GM12891 (cell line): ENCODE measurements around the gene SMG6. TPM values are rescaled to one million over a fixed set of nuclear protein-coding genes. Genes with fewer than 3 reads are reported as not detected.
A peak's percentile ranks its signal among the peaks of the same experiment; 100 is the strongest.

ENCODE experiments used
- DNase-seq: peaks from one replicate; pipeline ENCODE4 v3.0.0; 2011; ENCODE audit warnings: low spot score; ENCODE audit not compliant: insufficient read length
- FAIRE-seq: peaks from 2 replicates; lab custom pipeline; 2011; peaks lifted over from hg19 to GRCh38; lab: Jason Lieb, UNC
- PAX5 ChIP-seq: IDR thresholded peaks from 2 replicates; pipeline ENCODE4 v1.6.1; 2011; ENCODE audit warnings: low read length, moderate library complexity, mild to moderate bottlenecking; ENCODE audit not compliant: insufficient read depth, severe bottlenecking
- POLR2A ChIP-seq: IDR thresholded peaks from 2 replicates; pipeline ENCODE4 v1.6.1; 2011; ENCODE audit warnings: low read depth, low read length, control low read depth
- POLR2AphosphoS5 ChIP-seq: IDR thresholded peaks from 2 replicates; pipeline ENCODE4 v1.6.1; 2011; ENCODE audit warnings: low read depth, low read length, control low read depth
- POU2F2 ChIP-seq: IDR thresholded peaks from 2 replicates; pipeline ENCODE4 v1.6.1; 2011; ENCODE audit warnings: low read depth, mild to moderate bottlenecking, control low read depth, low read length, moderate library complexity
- SPI1 ChIP-seq: IDR thresholded peaks from 2 replicates; pipeline ENCODE4 v1.6.1; 2011; ENCODE audit warnings: low read depth, low read length, control low read depth
- TAF1 ChIP-seq: IDR thresholded peaks from 2 replicates; pipeline ENCODE4 v1.6.1; 2011; ENCODE audit warnings: low read depth, low read length, control low read depth
- polyA plus RNA-seq: library from polyadenylated mRNA; unstranded; fragments of >200 nt; gene quantifications from one replicate; pipeline ENCODE4 v1.2.1, GENCODE V29; 2012; ENCODE audit warnings: low read depth, missing spikeins, inconsistent platforms; ENCODE audit not compliant: missing spikeins

SMG6 gene
- 26.3 TPM for polyA plus RNA-seq

DNA sequence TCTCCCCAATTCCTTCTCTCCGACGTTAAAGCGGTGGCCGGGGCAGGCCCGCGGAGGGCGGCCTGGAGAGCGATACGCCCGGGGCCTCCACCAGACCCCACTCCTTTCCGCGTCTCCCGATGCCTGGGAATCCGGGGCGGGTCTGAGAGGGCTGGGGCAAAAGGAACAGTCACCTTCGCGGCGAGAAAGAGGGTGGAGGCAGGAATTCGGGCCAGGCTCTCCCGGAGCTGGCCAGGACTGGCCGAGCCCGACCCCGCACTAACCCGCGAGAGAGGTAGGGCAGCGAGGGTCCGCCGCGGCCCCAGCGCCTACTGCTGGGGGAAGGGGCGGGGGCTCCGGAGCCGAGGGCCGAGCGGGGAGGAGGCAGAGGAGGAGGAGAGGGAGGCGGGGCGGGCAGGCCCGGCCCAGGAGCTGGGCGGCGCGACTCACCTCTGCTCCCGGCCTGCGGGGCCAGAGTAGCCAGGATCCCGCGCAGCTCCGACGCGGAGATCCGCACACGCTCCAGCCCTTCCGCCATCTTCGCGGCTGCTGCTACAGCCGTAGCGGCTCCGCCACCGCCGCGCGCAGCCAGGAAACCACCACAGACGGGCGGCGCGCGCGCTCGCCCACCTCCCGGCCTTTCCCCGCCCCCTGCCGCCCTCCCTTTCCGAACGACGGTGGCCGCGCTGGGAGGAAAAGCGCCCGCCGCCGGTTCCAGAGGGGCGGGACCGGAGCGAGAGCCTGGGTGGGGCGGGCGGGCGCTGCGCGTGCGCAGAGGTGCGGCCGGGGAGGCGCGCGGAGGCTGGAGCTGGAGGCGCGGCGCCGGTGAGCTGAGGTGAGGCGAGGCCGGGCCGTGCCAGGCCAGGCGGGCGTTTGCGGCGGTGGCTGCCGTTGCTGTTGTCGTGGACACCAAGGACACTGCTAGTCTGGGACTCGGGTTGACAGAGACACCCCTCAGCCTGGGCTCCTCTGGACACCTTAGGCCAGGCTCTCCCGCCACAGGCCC lies at the start of gene SMG6, which contains the start of gene SRR:
TSS of gene SMG6 (minus strand) at position 582 of the 985 bp plus-strand sequence. CDS start at position 517, 65 bp downstream.
TSS of gene SRR (plus strand) at position 747 of the 985 bp plus-strand sequence. CDS start 11,611 bp downstream, outside the sequence.
- FAIRE-seq (peak; percentile 86), DNase-seq (peak; percentile 97)
- TF ChIP-seq POLR2A, result peak; percentile 87
- TF ChIP-seq POU2F2, result peak; percentile 71; the same call in 1 of the 2 replicates
- no peak for TF ChIP-seq SPI1
- peak; percentile 72 for TF ChIP-seq TAF1
- TF ChIP-seq POLR2AphosphoS5, result peak; percentile 90

DNA sequence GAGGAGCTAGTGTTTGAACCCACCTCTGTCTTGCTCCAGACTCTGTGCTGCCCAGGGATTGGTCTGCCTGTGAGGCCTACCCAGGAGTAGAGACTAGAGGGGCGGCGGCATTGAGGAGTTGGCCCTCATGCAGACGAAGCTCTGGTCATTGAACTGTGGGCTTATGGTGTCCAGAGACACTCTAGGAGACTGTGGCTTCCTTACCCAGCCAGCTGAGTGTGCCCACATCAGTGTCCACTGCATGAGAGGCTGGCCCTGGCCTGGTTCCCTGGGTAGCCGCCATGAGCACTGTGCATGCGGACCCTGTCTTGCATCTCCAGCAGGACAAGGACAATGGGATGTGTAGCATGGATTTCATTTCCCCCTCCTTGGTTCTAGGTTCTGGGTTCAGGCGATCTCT lies 47.7 kb upstream of the SMG6 start:
- no peak for DNase-seq
- FAIRE-seq, result no peak
- TF ChIP-seq POLR2A (no peak), POU2F2 (no peak), TAF1 (no peak), POLR2AphosphoS5 (no peak), SPI1 (no peak), PAX5 (no peak)

DNA sequence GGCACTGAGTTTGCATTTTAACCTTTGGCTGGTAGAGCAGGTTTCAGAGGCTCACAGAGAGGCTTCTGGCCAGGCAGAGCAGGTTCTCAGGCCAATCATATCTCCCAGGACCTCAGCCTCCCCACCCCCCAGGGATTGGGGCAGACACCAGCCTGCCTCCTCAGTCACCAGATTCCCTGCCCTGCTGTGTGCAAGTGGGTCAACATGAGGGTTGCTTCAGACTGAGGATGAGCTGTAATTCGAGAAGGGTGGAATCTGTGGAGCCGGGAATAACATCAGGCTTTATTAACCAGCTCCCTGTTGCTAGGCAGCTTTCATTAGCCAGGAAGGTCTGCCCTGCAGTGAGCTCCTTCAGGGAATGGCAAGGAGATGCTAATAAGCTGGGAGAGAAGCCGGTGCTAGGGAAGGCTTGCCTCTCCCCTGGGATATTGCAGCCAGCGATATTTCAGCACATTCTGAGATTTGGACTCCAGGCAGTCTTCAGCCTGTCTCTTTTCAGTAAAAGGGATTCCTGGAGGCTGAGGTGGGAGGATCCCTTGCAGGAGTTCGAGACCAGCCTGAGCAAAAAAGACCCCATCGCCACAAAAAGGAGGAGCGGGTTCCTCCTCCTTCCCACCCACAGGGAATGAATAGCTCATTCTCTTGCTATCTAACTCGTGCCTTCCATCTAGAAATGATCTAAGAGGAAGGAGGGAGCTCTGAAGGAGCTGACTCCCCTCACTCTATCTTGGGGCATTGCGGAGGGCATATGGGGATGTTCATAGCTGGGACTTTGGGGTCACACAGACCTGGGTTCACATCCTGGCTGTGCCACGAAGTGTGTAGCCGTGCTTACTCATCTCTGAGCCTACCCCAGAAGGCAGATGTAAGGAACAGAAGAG lies 44.5 kb upstream of the SMG6 start:
- FAIRE-seq, result peak; percentile 16
- no peak for DNase-seq
- TF ChIP-seq PAX5, result no peak
- no peak for TF ChIP-seq POLR2AphosphoS5
- no peak for TF ChIP-seq TAF1
- no peak for TF ChIP-seq POLR2A
- no peak for TF ChIP-seq POU2F2
- TF ChIP-seq SPI1, result no peak

DNA sequence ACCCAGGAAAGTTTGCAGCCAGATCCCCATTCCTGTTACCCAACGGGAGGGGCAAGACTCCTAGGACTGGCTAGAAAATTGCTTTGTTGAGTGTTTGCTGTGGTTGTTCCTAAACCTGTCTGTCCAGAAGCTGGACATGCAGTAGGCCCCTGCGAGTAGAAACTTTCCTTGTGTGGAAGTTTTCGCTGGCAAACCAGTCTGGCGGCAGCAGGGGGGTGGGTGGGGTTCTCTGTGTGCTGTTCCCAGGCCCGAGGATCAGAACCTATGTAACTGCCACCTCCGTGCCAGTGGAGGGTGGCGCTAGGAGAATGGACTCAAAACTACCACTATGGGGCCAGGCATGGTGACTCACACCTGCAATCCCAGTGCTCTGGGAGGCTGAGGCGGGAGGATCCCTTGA lies 42.9 kb upstream of the SMG6 start:
- TF ChIP-seq TAF1 (no peak), POU2F2 (no peak), PAX5 (no peak), POLR2AphosphoS5 (no peak), POLR2A (no peak), SPI1 (no peak)
- FAIRE-seq, result no peak

DNA sequence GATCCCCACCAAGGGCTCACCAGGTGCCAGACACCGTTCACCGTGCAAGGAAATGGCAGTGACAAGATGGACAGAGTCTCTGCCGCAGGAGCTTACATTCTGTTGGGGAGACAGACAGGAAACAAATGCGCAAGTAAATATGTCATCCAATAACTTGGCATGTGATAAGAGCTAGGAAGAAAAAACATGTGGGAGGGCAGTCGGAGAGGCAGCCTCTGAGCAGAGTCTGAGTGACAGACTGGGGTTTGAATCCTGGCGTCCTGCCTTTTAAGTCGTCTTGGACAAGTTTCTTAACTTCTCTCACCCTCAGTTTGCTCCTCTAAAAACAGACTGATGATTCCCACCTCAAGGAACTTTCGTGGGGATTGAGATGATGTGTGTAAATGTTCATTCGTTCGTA lies 40.9 kb upstream of the SMG6 start:
- no peak for TF ChIP-seq SPI1
- no peak for TF ChIP-seq POU2F2
- no peak for TF ChIP-seq POLR2AphosphoS5
- no peak for TF ChIP-seq TAF1
- FAIRE-seq, result no peak
- no peak for DNase-seq

More for the DNA sequence above, 42.9 kb upstream of the SMG6 start:
- DNase-seq, result no peak

DNA sequence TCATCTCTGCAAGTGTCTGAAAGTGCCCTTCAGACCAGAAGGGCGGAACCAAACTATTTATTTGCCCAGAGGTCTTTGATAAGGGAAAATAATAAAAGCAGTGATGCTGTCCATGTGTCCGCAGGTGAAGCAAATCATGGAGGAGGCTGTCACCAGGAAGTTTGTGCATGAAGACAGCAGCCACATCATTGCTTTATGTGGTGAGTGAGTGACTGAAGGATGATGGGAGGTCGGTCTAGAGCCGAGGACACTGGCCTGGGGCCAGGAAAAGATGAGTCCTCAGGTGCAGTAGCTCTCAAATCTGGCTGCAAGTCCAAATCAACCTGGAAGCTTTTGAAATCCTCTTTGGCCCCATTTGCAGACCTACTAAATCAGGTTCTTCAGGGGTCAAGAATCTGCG lies 39.8 kb upstream of the SMG6 start:
- no peak for FAIRE-seq
- no peak for TF ChIP-seq POLR2A
- TF ChIP-seq PAX5, result no peak
- TF ChIP-seq POLR2AphosphoS5, result no peak
- no peak for TF ChIP-seq POU2F2
- no peak for TF ChIP-seq SPI1
- TF ChIP-seq TAF1, result no peak
- no peak for DNase-seq

DNA sequence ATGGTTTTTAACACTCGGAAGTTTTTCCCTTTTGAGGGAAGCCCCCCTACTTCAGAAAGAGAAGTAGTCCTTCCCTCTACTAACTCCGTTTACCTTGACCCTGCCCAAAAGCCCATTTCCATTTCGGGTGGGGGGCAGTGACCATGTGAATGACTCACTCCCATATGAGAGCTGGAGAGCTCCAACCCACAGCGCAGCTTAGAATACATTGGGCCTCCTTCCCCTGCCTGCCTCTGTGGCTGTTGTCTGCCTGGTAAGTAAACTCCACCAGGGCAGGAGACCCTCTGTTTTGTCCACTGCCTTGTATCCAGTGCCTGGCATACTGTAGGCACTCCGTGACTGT lies 34.7 kb upstream of the SMG6 start:
- no peak for TF ChIP-seq POLR2AphosphoS5
- no peak for TF ChIP-seq POLR2A
- no peak for TF ChIP-seq SPI1
- no peak for TF ChIP-seq PAX5
- no peak for TF ChIP-seq TAF1
- no peak for TF ChIP-seq POU2F2
- FAIRE-seq (peak; percentile 66), DNase-seq (no peak)

DNA sequence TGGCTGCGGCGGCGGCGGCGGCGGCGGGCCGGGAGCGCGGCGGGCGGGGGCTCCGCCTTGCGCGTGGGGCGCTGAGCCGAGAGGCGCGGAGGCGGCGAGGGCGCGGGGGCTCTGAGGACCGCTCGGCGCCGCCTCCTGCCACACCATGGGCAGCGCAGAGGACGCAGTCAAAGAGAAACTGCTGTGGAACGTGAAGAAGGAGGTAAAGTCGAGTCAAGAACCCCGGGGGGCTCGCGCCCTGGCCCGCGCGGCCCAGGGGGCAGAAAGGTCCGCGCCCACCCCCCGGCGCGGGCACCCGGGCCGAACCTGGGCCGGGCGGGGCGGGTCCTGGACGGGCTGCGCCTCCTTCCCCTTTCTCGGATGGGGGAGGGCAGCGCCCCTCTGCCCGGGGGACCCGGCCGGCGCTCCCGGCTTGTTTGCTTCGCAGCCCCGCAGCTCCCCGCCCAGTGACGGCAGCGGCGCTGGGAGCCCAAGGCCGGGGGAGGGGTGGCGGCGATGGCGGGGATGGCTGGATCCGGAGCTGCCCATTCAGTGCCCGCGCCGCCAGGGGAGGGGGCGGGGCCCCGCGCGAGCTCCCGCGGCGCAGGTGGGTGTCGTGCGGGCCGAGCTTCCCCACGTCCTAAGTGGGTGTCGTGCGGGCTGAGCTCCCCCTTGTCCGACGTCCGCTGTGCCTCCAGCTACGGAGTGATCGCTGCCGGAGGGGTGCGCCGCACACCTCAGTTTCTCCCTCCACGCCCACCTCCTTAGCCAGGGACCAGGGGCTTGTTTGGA lies 34.1 kb upstream of the SMG6 start:
- DNase-seq, result peak; percentile 64
- TF ChIP-seq POU2F2, result no peak
- no peak for TF ChIP-seq SPI1
- no peak for TF ChIP-seq PAX5
- no peak for TF ChIP-seq TAF1
- no peak for TF ChIP-seq POLR2A
- TF ChIP-seq POLR2AphosphoS5, result no peak
- FAIRE-seq, result peak; percentile 79
